Measurements from ENCODE around the gene FAM25G.

The FAM25G gene

GRCh38 chr10:47449102-47449978, 42.2 kb downstream of the FAM25G start:
- DNase-seq (ENCODE audit: low read depth in 2 of 2): no peak

- no peak for DNase-seq (ENCODE audit: low read depth in 2 of 2)
Measured at GRCh38 chr10:47447705-47448104, 43.8 kb downstream of the FAM25G start.

GRCh38 chr10:47447209-47447608, 44.3 kb downstream of the FAM25G start:
- no peak for DNase-seq (ENCODE audit: low read depth in 2 of 2)

GRCh38 chr10:47445720-47446119, 45.8 kb downstream of the FAM25G start:
- no peak for DNase-seq (ENCODE audit: low read depth in 2 of 2)

GRCh38 chr10:47444047-47444446, 47.5 kb downstream of the FAM25G start:
- DNase-seq (ENCODE audit: low read depth in 2 of 2): no peak

GRCh38 chr10:47443145-47443544, 48.4 kb downstream of the FAM25G start:
- no peak for DNase-seq (ENCODE audit: low read depth in 2 of 2)

GRCh38 chr10:47442351-47442750, 49.1 kb downstream of the FAM25G start:
- no peak for DNase-seq (ENCODE audit: low read depth in 2 of 2)

GRCh38 chr10:47441938-47442337, 49.6 kb downstream of the FAM25G start:
- no peak for DNase-seq (ENCODE audit: low read depth in 2 of 2)

GRCh38 chr10:47440207-47440606, 51.3 kb downstream of the FAM25G start:
- DNase-seq (ENCODE audit: low read depth in 2 of 2): no peak

- no peak for DNase-seq (ENCODE audit: low read depth in 2 of 2)
Measured at GRCh38 chr10:47438857-47439474, 52.5 kb downstream of the FAM25G start.

Measured in stimulated activated CD8-positive, alpha-beta memory T cell treated with anti-CD3 and anti-CD28 coated beads, Interleukin-2, amount 100 ng/mL, for 48 hours (primary cell).